Neural progenitor cell (in vitro differentiated cells): ENCODE measurements around the gene NOL8. TPM values are rescaled to one million over a fixed set of nuclear protein-coding genes. Genes with fewer than 3 reads are reported as not detected.

Experiments used
- DNase-seq: peaks from one replicate; pipeline ENCODE4 v3.0.0-alpha.2; 2016; ENCODE audit warnings: low spot score
- H2AFZ ChIP-seq: fragments of 200-600 bp; sonication (generic); replicated peaks from 2 replicates; pipeline ENCODE4 v1.6.1; 2016; ENCODE audit warnings: antibody characterized with exemption
- H3F3A ChIP-seq: fragments of 200-600 bp; sonication (generic); 2 replicates; pipeline ENCODE4 v1.6.1; 2016; ENCODE audit warnings: antibody characterized with exemption, low read depth
- H3K27ac ChIP-seq: fragments of 200-600 bp; sonication (generic); 2 replicates; pipeline ENCODE4 v1.5.1; 2016; ENCODE audit warnings: mild to moderate bottlenecking
- H3K27me3 ChIP-seq: fragments of 200-600 bp; sonication (generic); 2 replicates; pipeline ENCODE4 v1.6.1; 2016; ENCODE audit warnings: mild to moderate bottlenecking, moderate library complexity
- H3K36me3 ChIP-seq: fragments of 200-600 bp; sonication (generic); 2 replicates; pipeline ENCODE4 v1.5.1; 2016
- H3K4me1 ChIP-seq: fragments of 200-600 bp; sonication (generic); 2 replicates; pipeline ENCODE4 v1.6.1; 2016; ENCODE audit warnings: mixed run types
- H3K4me2 ChIP-seq: fragments of 200-600 bp; sonication (generic); 2 replicates; pipeline ENCODE4 v1.6.1; 2016
- H3K4me3 ChIP-seq: fragments of 200-600 bp; sonication (generic); 2 replicates; pipeline ENCODE4 v1.5.1; 2016
- H3K79me2 ChIP-seq: fragments of 200-600 bp; sonication (generic); 2 replicates; pipeline ENCODE4 v1.6.1; 2016; ENCODE audit warnings: low read depth
- H3K9ac ChIP-seq: fragments of 200-600 bp; sonication (generic); 2 replicates; pipeline ENCODE4 v1.6.1; 2016
- H3K9me3 ChIP-seq: fragments of 200-600 bp; sonication (generic); 2 replicates; pipeline ENCODE4 v1.5.1; 2016; ENCODE audit warnings: low read depth
- H4K20me1 ChIP-seq: fragments of 200-600 bp; sonication (generic); 2 replicates; pipeline ENCODE4 v1.6.1; 2016; ENCODE audit warnings: low read depth
- H3K27ac Mint-ChIP-seq: 3 replicates; pipeline ENCODE4 v1.8.0; 2021; ENCODE audit warnings: mixed read lengths
- H3K27me3 Mint-ChIP-seq: 2 replicates; pipeline ENCODE4 v1.8.0; 2022; ENCODE audit warnings: low read depth, mild to moderate bottlenecking, inconsistent platforms, moderate library complexity, mixed read lengths; ENCODE audit not compliant: insufficient read depth
- H3K36me3 Mint-ChIP-seq: 3 replicates; pipeline ENCODE4 v1.8.0; 2021; ENCODE audit warnings: mixed read lengths
- H3K4me1 Mint-ChIP-seq: 3 replicates; pipeline ENCODE4 v1.8.0; 2021; ENCODE audit warnings: mixed read lengths
- H3K4me3 Mint-ChIP-seq: 3 replicates; pipeline ENCODE4 v1.8.0; 2021; ENCODE audit warnings: mild to moderate bottlenecking, moderate library complexity, mixed read lengths
- H3K9me3 Mint-ChIP-seq: 3 replicates; pipeline ENCODE4 v1.8.0; 2020; ENCODE audit warnings: mixed read lengths
- EZH2 ChIP-seq: fragments of 200-600 bp; sonication (generic); IDR thresholded peaks from 2 replicates; pipeline ENCODE4 v1.6.1; 2017; ENCODE audit warnings: antibody characterized with exemption, mild to moderate bottlenecking, moderate library complexity
- EZH2phosphoT487 ChIP-seq: fragments of 200-600 bp; sonication (generic); IDR thresholded peaks from 2 replicates; pipeline ENCODE4 v1.6.1; 2017; ENCODE audit warnings: antibody characterized with exemption
- total RNA-seq: library from RNA; depleted of rRNA; stranded (reverse); fragments of >200 nt; gene quantifications from 2 replicates; pipeline ENCODE4 v1.2.3, GENCODE V29; 2015; ENCODE audit warnings: low replicate concordance
- TF ChIP-seq, protein P1 (sequence below): fragments of 200-600 bp; sonication (generic); IDR thresholded peaks from 2 replicates; pipeline ENCODE4 v1.5.1; 2017; ENCODE audit warnings: antibody characterized with exemption, mild to moderate bottlenecking

NOL8 gene
- total RNA-seq, 1 donor from 2014 or later: 21.0 TPM

- Histone ChIP-seq H3K4me1 (no peaks in the 10 kb centered on the region), H3K27ac (no peak overlapping the region), H3K9me3 (no peaks in the 10 kb centered on the region), H3K9ac (no peak overlapping the region), H3K27me3 (no peaks in the 10 kb centered on the region), H3K4me2 (no peak overlapping the region), H3K4me3 (no peak overlapping the region), H3F3A (no peaks in the 10 kb centered on the region), H3K79me2 (no peaks in the 10 kb centered on the region), H3K36me3 (peaks cover 19% of the 10 kb centered on the region), H4K20me1 (no peaks in the 10 kb centered on the region), H2AFZ (no peak overlapping the region)
- Mint-ChIP-seq H3K9me3 (no peaks in the 10 kb centered on the region), H3K4me3 (no peak overlapping the region), H3K27me3 (no peaks in the 10 kb centered on the region), H3K4me1 (no peaks in the 10 kb centered on the region), H3K36me3 (peaks cover 28% of the 10 kb centered on the region), H3K27ac (no peak overlapping the region)
- TF ChIP-seq, protein P1, sequence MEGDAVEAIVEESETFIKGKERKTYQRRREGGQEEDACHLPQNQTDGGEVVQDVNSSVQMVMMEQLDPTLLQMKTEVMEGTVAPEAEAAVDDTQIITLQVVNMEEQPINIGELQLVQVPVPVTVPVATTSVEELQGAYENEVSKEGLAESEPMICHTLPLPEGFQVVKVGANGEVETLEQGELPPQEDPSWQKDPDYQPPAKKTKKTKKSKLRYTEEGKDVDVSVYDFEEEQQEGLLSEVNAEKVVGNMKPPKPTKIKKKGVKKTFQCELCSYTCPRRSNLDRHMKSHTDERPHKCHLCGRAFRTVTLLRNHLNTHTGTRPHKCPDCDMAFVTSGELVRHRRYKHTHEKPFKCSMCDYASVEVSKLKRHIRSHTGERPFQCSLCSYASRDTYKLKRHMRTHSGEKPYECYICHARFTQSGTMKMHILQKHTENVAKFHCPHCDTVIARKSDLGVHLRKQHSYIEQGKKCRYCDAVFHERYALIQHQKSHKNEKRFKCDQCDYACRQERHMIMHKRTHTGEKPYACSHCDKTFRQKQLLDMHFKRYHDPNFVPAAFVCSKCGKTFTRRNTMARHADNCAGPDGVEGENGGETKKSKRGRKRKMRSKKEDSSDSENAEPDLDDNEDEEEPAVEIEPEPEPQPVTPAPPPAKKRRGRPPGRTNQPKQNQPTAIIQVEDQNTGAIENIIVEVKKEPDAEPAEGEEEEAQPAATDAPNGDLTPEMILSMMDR: no peak
- TF ChIP-seq EZH2 (no peak), EZH2phosphoT487 (no peak)
- no peak for DNase-seq
These were observed 67.8 kb downstream of the NOL8 start for GRCh38 chr9:92257327-92257726.

GRCh38 chr9:92254381-92255337 is 70.5 kb downstream of the NOL8 start:
- no peak for DNase-seq
- no peaks in the 10 kb centered on the region for H3K9me3 ChIP-seq
- no peaks in the 10 kb centered on the region for H3K27me3 ChIP-seq
- H4K20me1 ChIP-seq: no peaks in the 10 kb centered on the region
- no peak overlapping the region for H2AFZ ChIP-seq
- no peaks in the 10 kb centered on the region for H3F3A ChIP-seq
- no peak overlapping the region for H3K4me2 ChIP-seq
- H3K27me3 Mint-ChIP-seq: no peaks in the 10 kb centered on the region
- H3K79me2 ChIP-seq: no peaks in the 10 kb centered on the region
- no peak overlapping the region for H3K9ac ChIP-seq
- peaks cover 33% of the 10 kb centered on the region for H3K36me3 Mint-ChIP-seq
- no peak overlapping the region for H3K27ac Mint-ChIP-seq
- H3K4me1 ChIP-seq: no peaks in the 10 kb centered on the region
- no peak overlapping the region for H3K4me3 ChIP-seq
- no peaks in the 10 kb centered on the region for H3K4me1 Mint-ChIP-seq
- no peak for TF ChIP-seq EZH2
- TF ChIP-seq, protein P1: no peak
- H3K27ac ChIP-seq: no peak overlapping the region
- H3K4me3 Mint-ChIP-seq: no peak overlapping the region
- no peaks in the 10 kb centered on the region for H3K9me3 Mint-ChIP-seq
- H3K36me3 ChIP-seq: peaks cover 27% of the 10 kb centered on the region

DNA sequence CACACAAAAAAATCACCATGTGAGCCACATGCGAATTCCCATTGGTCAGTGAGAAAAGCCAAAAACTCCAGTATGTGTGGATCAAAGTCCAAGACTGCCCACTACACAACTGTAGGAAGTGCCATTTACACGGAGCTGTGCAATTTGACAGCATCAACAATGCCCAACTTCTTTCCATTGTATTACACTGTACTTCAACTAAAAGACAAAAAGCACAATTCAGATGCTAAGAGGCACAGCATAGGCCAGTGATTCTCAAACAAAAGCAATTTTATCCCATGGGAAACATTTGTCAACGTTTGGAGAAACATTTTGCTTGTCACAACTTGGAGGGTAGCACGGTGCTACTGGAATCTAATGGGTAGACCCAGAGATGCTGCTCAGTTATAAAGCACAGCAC is 71.5 kb downstream of the NOL8 start:
- Histone ChIP-seq H3K27me3 (no peaks in the 10 kb centered on the region), H3K9ac (no peak overlapping the region), H3K4me2 (no peak overlapping the region), H3K4me1 (no peaks in the 10 kb centered on the region), H3K27ac (no peak overlapping the region), H2AFZ (no peak overlapping the region), H3K79me2 (no peaks in the 10 kb centered on the region), H3F3A (no peaks in the 10 kb centered on the region), H3K4me3 (no peak overlapping the region), H4K20me1 (no peaks in the 10 kb centered on the region), H3K36me3 (peaks cover 26% of the 10 kb centered on the region), H3K9me3 (no peaks in the 10 kb centered on the region)
- DNase-seq: no peak
- Mint-ChIP-seq H3K4me3 (no peak overlapping the region), H3K4me1 (no peaks in the 10 kb centered on the region), H3K27me3 (no peaks in the 10 kb centered on the region), H3K36me3 (peaks cover 33% of the 10 kb centered on the region), H3K9me3 (no peaks in the 10 kb centered on the region), H3K27ac (no peak overlapping the region)
- TF ChIP-seq, protein P1: no peak
- TF ChIP-seq EZH2: no peak
- no peak for TF ChIP-seq EZH2phosphoT487
